Right lobe of liver (tissue), 6 donors: ENCODE data around the gene MXRA7. TPM values are rescaled to one million over a fixed set of nuclear protein-coding genes. Genes with fewer than 3 reads are reported as not detected.
"Not testable (repeated sequence)": the region's sequence is repeated elsewhere in the genome, so short reads cannot be mapped to it uniquely, and the experiment has no call there.

Experiments
- ATAC-seq, 4 donors: fragments of 200-7000 bp; cut with Tn5 transposase; one replicate each; pipeline ENCODE4 v1.9.1; 2020; ENCODE audit warnings: mild to moderate bottlenecking in 4 of 4, moderate library complexity in 4 of 4
- DNase-seq, 3 donors: peaks; one replicate each; pipeline ENCODE4 v3.0.0-alpha.2; 2020
- H3K27ac ChIP-seq, 3 donors: fragments of 200-600 bp; one replicate each; pipeline ENCODE4 v1.8.0; 2022
- H3K27me3 ChIP-seq, 2 donors: fragments of 200-600 bp; one replicate each; pipeline ENCODE4 v1.8.0; 2022
- H3K36me3 ChIP-seq, 4 donors: fragments of 200-600 bp; sonication (generic) in 1 of 4; one replicate each; pipeline versions ENCODE4 v1.5.1 to v1.8.0; 2017 to 2022; ENCODE audit warnings: control low read depth in 1 of 4
- H3K4me1 ChIP-seq, 4 donors: fragments of 200-600 bp; sonication (generic) in 1 of 4; one replicate each; pipeline versions ENCODE4 v1.5.1 to v1.8.0; 2017 to 2022; ENCODE audit warnings: control low read depth in 1 of 4
- H3K4me3 ChIP-seq, 3 donors: fragments of 200-600 bp; one replicate each; pipeline ENCODE4 v1.8.0; 2022
- H3K9me3 ChIP-seq, 4 donors: fragments of 200-600 bp; sonication (generic) in 1 of 4; one replicate each; pipeline versions ENCODE4 v1.5.1 to v1.8.0; 2017 to 2022; ENCODE audit warnings: control low read depth in 1 of 4
- POLR2A ChIP-seq: fragments of 450-650 bp; IDR thresholded peaks from one replicate; pipeline ENCODE4 v1.6.1; 2017; ENCODE audit warnings: antibody characterized with exemption, mild to moderate bottlenecking
- WGBS: methylation state at CpG from one replicate; pipeline ENCODE4 v1.1.6; 2018; ENCODE audit warnings: low coverage, low lambda C conversion rate; ENCODE audit not compliant: insufficient coverage; ENCODE audit errors: missing lambda C conversion rate; 5-methylcytosine and 5-hydroxymethylcytosine counted together
- intact Hi-C, 2 donors: fragments of 100-400 bp; cut with DNase I; formaldehyde crosslinking; loops; one replicate each; pipeline versions ENCODE4 v1.11.2 to v1.14.1; 2022
- total RNA-seq, 6 experiments: library from RNA; depleted of rRNA in 2 of 6; stranded (reverse); fragments of >200 nt in 2 of 6; fragmentation: NEBNext Ultra II Directional in 3 of 6; extraction: Animal tissue kit (Norgen Biotek cat#: 25700) in 3 of 6; gene quantifications; one replicate each; pipeline versions ENCODE4 v1.1.0 to v1.2.4, GENCODE V29; 2016 to 2023
- TF ChIP-seq, protein P1 (sequence below), 4 donors: fragments of 200-600 bp in 3 of 4; fragments of 450-650 bp in 1 of 4; IDR thresholded peaks; one replicate each; pipeline versions ENCODE4 v1.5.1 to v1.8.0; 2016 to 2022; ENCODE audit warnings: antibody characterized with exemption in 4 of 4, mild to moderate bottlenecking in 2 of 4
- donor health status: DM: no; HTN: yes; CAD: no.
- donor health status: DM: no; HTN: no; CAD: no.
- donor health status: DM: no; HTN: no; CAD: no.
- donor health status: DM: no; HTN: yes; CAD: no.
- donor health status: DM: no; HTN: yes; CAD: no.

Gene MXRA7
- total RNA-seq, 6 experiments from 2014 or later = 7.7 to 25.4 (median 15.3) TPM

GRCh38 chr17:76747716-76748363 is 37.1 kb upstream of the MXRA7 start:
- no peaks in the 10 kb centered on the region for H3K27me3 ChIP-seq
- 75% methylated on average over 9 of the region's 9 CpGs for WGBS
- DNase-seq = no peak
- no peak for TF ChIP-seq POLR2A
- TF ChIP-seq, protein P1, sequence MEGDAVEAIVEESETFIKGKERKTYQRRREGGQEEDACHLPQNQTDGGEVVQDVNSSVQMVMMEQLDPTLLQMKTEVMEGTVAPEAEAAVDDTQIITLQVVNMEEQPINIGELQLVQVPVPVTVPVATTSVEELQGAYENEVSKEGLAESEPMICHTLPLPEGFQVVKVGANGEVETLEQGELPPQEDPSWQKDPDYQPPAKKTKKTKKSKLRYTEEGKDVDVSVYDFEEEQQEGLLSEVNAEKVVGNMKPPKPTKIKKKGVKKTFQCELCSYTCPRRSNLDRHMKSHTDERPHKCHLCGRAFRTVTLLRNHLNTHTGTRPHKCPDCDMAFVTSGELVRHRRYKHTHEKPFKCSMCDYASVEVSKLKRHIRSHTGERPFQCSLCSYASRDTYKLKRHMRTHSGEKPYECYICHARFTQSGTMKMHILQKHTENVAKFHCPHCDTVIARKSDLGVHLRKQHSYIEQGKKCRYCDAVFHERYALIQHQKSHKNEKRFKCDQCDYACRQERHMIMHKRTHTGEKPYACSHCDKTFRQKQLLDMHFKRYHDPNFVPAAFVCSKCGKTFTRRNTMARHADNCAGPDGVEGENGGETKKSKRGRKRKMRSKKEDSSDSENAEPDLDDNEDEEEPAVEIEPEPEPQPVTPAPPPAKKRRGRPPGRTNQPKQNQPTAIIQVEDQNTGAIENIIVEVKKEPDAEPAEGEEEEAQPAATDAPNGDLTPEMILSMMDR (IDR thresholded peaks at IDR 0.05) = no peak
- peaks cover 0 to 35% (median 4%) of the 10 kb centered on the region in 4 donors for H3K36me3 ChIP-seq
- H3K4me3 ChIP-seq = no peak overlapping the region
- H3K4me1 ChIP-seq = no peaks in the 10 kb centered on the region
- peak in 1 of 4 donors; percentile 24 for ATAC-seq
- no peak overlapping the region for H3K27ac ChIP-seq
- intact Hi-C loops = no loop called here
- H3K9me3 ChIP-seq = no peaks in the 10 kb centered on the region

GRCh38 chr17:76745785-76746184 is 35.0 kb upstream of the MXRA7 start:
- WGBS = 94% methylated on average over 6 of the region's 6 CpGs
- peaks cover 0 to 48% (median 4%) of the 10 kb centered on the region in 4 donors for H3K36me3 ChIP-seq
- H3K4me3 ChIP-seq, H3K4me1 ChIP-seq, ATAC-seq, H3K27ac ChIP-seq, H3K9me3 ChIP-seq, intact Hi-C loops, DNase-seq, H3K27me3 ChIP-seq: not testable (repeated sequence)

DNA sequence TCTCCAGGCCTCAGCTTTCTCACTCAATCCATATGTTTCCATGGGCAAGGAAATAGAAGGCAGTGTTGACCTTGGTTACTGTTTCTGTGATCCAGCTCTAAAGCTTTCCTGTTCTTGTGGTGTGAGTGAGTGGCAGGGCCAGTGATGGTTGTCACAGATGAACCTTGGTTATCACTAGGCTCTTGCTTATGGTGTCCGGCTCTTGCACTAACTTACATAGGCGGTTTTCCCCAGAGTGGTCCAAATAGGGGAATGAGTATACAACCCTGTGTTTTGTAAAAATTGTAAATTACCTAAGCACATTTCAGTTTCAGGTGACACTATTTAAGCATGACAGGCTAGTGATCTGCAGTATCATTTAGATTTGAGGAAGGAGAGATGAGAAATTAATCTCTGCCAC is 34.0 kb upstream of the MXRA7 start:
- TF ChIP-seq POLR2A = no peak
- TF ChIP-seq, protein P1 (IDR thresholded peaks at IDR 0.05) = no peak
- Histone ChIP-seq H3K9me3 (no peaks in the 10 kb centered on the region), H3K4me1 (no peaks in the 10 kb centered on the region), H3K4me3 (no peak overlapping the region), H3K27me3 (no peaks in the 10 kb centered on the region), H3K36me3 (peaks cover 0 to 48% (median 4%) of the 10 kb centered on the region in 4 donors), H3K27ac (no peak overlapping the region)
- 96% methylated on average over 2 of the region's 2 CpGs for WGBS
- intact Hi-C loops = no loop called here
- ATAC-seq = no peak
- DNase-seq = no peak

DNA sequence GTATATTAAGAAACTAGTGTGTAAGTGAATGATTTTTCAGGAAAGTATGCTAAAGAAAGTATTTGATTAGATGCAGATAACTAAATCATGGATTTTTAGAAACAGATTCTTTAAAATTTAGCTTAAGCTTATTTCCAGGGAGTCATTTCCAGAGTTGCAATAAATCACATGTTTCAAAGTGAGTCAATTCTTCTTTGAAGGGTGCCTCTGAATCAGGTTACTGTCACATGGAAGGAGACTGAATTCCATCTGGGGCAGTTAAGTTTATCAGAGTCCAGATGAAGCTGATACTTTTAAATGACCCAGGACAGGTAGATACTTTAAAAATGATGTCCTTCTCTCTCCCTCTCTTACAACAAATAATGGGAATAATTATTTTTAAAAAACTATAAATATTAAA is 32.2 kb upstream of the MXRA7 start:
- no peaks in the 10 kb centered on the region for H3K9me3 ChIP-seq
- H3K4me3 ChIP-seq = no peak overlapping the region
- ATAC-seq (no peak), DNase-seq (no peak)
- peaks cover 0 to 48% (median 4%) of the 10 kb centered on the region in 4 donors for H3K36me3 ChIP-seq
- TF ChIP-seq, protein P1 (IDR thresholded peaks at IDR 0.05) = no peak
- TF ChIP-seq POLR2A = no peak
- no peak overlapping the region for H3K27ac ChIP-seq
- H3K27me3 ChIP-seq = no peaks in the 10 kb centered on the region
- peaks cover 0 to 8% (median 3%) of the 10 kb centered on the region in 4 donors for H3K4me1 ChIP-seq
- intact Hi-C loops = no loop called here

GRCh38 chr17:76740329-76741118 is 29.8 kb upstream of the MXRA7 start:
- Histone ChIP-seq H3K4me1 (peaks cover 0 to 12% (median 3%) of the 10 kb centered on the region in 4 donors), H3K36me3 (peaks cover 0 to 37% (median 4%) of the 10 kb centered on the region in 4 donors), H3K4me3 (no peak overlapping the region), H3K27ac (no peak overlapping the region), H3K9me3 (no peaks in the 10 kb centered on the region), H3K27me3 (no peaks in the 10 kb centered on the region)
- no peak for DNase-seq
- WGBS = 86% methylated on average over 5 of the region's 5 CpGs
- intact Hi-C loops = no loop called here
- TF ChIP-seq, protein P1 (IDR thresholded peaks at IDR 0.05) = no peak
- no peak for ATAC-seq

GRCh38 chr17:76739568-76740115 is 28.9 kb upstream of the MXRA7 start:
- DNase-seq, ATAC-seq, H3K27ac ChIP-seq, H3K4me3 ChIP-seq, intact Hi-C loops, H3K27me3 ChIP-seq, H3K9me3 ChIP-seq: not testable (repeated sequence)
- H3K4me1 ChIP-seq = peaks cover 0 to 20% (median 6%) of the 10 kb centered on the region in 4 donors
- 100% methylated on average over 5 of the region's 17 CpGs for WGBS
- H3K36me3 ChIP-seq = peaks cover 0 to 37% (median 5%) of the 10 kb centered on the region in 4 donors
